GM23338 (cell line): ENCODE measurements around the gene ASIC5. TPM values are rescaled to one million over a fixed set of nuclear protein-coding genes. Genes with fewer than 3 reads are reported as not detected.

Source experiments
- ATAC-seq: fragments of 200-7000 bp; cut with Tn5 transposase; 3 replicates; pipeline ENCODE4 v1.9.1; 2020
- DNase-seq: peaks from one replicate; pipeline ENCODE4 v3.0.0-alpha.2; 2015; ENCODE audit warnings: low spot score
- H2AFZ ChIP-seq: fragments of 200-600 bp; sonication (generic); 2 replicates; pipeline ENCODE4 v1.8.0; 2016; ENCODE audit warnings: antibody characterized with exemption, mild to moderate bottlenecking, moderate library complexity
- H3F3A ChIP-seq: fragments of 200-600 bp; sonication (generic); replicated peaks from 2 replicates; pipeline ENCODE4 v1.8.0; 2017; ENCODE audit warnings: antibody characterized with exemption, mixed run types, low read depth
- H3K27ac ChIP-seq: fragments of 200-600 bp; sonication (generic); 2 replicates; pipeline ENCODE4 v1.6.1; 2016; ENCODE audit warnings: low read depth
- H3K27me3 ChIP-seq: fragments of 200-600 bp; sonication (generic); 2 replicates; pipeline ENCODE4 v1.8.0; 2016; ENCODE audit warnings: mild to moderate bottlenecking, mixed run types, moderate library complexity; ENCODE audit not compliant: insufficient read depth
- H3K36me3 ChIP-seq: fragments of 200-600 bp; sonication (generic); 2 replicates; pipeline ENCODE4 v1.8.0; 2016; ENCODE audit warnings: mild to moderate bottlenecking; ENCODE audit not compliant: insufficient read depth
- H3K4me1 ChIP-seq: fragments of 200-600 bp; sonication (generic); 2 replicates; pipeline ENCODE4 v1.8.0; 2016; ENCODE audit warnings: mild to moderate bottlenecking, moderate library complexity; ENCODE audit not compliant: insufficient read depth
- H3K4me2 ChIP-seq: fragments of 200-600 bp; sonication (generic); 2 replicates; pipeline ENCODE4 v1.7.1; 2017; ENCODE audit warnings: mixed run types
- H3K4me3 ChIP-seq: fragments of 200-600 bp; sonication (generic); 2 replicates; pipeline ENCODE4 v1.6.1; 2016; ENCODE audit warnings: mixed run types
- H3K79me2 ChIP-seq: fragments of 200-600 bp; sonication (generic); replicated peaks from 2 replicates; pipeline ENCODE4 v1.8.0; 2017; ENCODE audit warnings: mild to moderate bottlenecking; ENCODE audit not compliant: insufficient read depth
- H3K9me2 ChIP-seq: fragments of 200-600 bp; sonication (generic); 2 replicates; pipeline ENCODE4 v1.8.0; 2017; ENCODE audit not compliant: insufficient read depth
- H4K20me1 ChIP-seq: fragments of 200-600 bp; sonication (generic); replicated peaks from 2 replicates; pipeline ENCODE4 v1.8.0; 2017; ENCODE audit warnings: mild to moderate bottlenecking; ENCODE audit not compliant: insufficient read depth
- H3K27ac Mint-ChIP-seq: 2 replicates; pipeline ENCODE4 v1.8.0; 2020; ENCODE audit warnings: inconsistent platforms, mild to moderate bottlenecking, moderate library complexity, mixed read lengths
- H3K27me3 Mint-ChIP-seq: 3 replicates; pipeline ENCODE4 v1.8.0; 2022; ENCODE audit warnings: low read depth, mild to moderate bottlenecking, moderate library complexity, mixed read lengths, inconsistent platforms; ENCODE audit not compliant: insufficient read depth, poor library complexity
- H3K36me3 Mint-ChIP-seq: 3 replicates; pipeline ENCODE4 v1.8.0; 2021; ENCODE audit warnings: low read depth, mild to moderate bottlenecking, inconsistent platforms, moderate library complexity, mixed read lengths
- H3K4me1 Mint-ChIP-seq: 3 replicates; pipeline ENCODE4 v1.8.0; 2020; ENCODE audit warnings: mild to moderate bottlenecking, inconsistent platforms, mixed read lengths
- H3K4me3 Mint-ChIP-seq: 3 replicates; pipeline ENCODE4 v1.8.0; 2021; ENCODE audit warnings: moderate library complexity, mild to moderate bottlenecking, inconsistent platforms, mixed read lengths
- H3K9me3 Mint-ChIP-seq: 3 replicates; pipeline ENCODE4 v1.8.0; 2020; ENCODE audit warnings: moderate library complexity, mild to moderate bottlenecking, inconsistent platforms, mixed read lengths
- CREB1 ChIP-seq: fragments of 250-450 bp; sonication (Bioruptor Pico); IDR thresholded peaks from 2 replicates; pipeline ENCODE4 v1.5.0; 2020; ENCODE audit warnings: low read depth, mild to moderate bottlenecking, moderate library complexity
- CTCF ChIP-seq, 2 experiments: fragments of 200-600 bp in 1 of 2; sonication (generic) in 1 of 2; conservative IDR thresholded peaks; 2 replicates each; pipeline versions ENCODE4 v1.5.1 to v1.6.1; 2016 to 2017; ENCODE audit warnings: antibody characterized with exemption in 2 of 2, low read depth in 2 of 2, mild to moderate bottlenecking in 2 of 2, moderate library complexity in 1 of 2
- EZH2phosphoT487 ChIP-seq: fragments of 200-600 bp; sonication (generic); IDR thresholded peaks from one replicate; pipeline ENCODE4 v1.8.1; 2018; ENCODE audit warnings: antibody characterized with exemption; ENCODE audit not compliant: unreplicated experiment
- JUNB ChIP-seq: IDR thresholded peaks from one replicate; pipeline ENCODE4 v1.6.1; 2016; ENCODE audit warnings: antibody characterized with exemption; ENCODE audit not compliant: unreplicated experiment
- NANOG ChIP-seq: IDR thresholded peaks from 2 replicates; pipeline ENCODE4 v1.6.1; 2016; ENCODE audit warnings: antibody characterized with exemption, borderline replicate concordance
- REST ChIP-seq: IDR thresholded peaks from one replicate; pipeline ENCODE4 v1.6.1; 2018; ENCODE audit warnings: antibody characterized with exemption; ENCODE audit not compliant: unreplicated experiment
- ZNF114 ChIP-seq: fragments of 250-450 bp; sonication (Bioruptor Pico); IDR thresholded peaks from 2 replicates; pipeline ENCODE4 v1.5.0; 2020; ENCODE audit warnings: mild to moderate bottlenecking, moderate library complexity
- ZNF331 ChIP-seq: fragments of 250-450 bp; sonication (Bioruptor Pico); IDR thresholded peaks from 2 replicates; pipeline ENCODE4 v1.5.0; 2020; ENCODE audit warnings: low read depth, mild to moderate bottlenecking, moderate library complexity
- polyA plus RNA-seq: library from polyadenylated mRNA; unstranded; fragments of >200 nt; fragmentation: Nextera tagmentation; extraction: Ambion mirVana; gene quantifications from 2 replicates; pipeline ENCODE4 v1.2.1, GENCODE V29; 2016
- total RNA-seq: library from RNA; depleted of rRNA; stranded (reverse); fragments of >200 nt; shearing (Covaris generic); gene quantifications from 2 replicates; pipeline ENCODE4 v1.2.3, GENCODE V29; 2014
- TF ChIP-seq, protein P1 (sequence below): IDR thresholded peaks from 2 replicates; pipeline ENCODE4 v1.6.1; 2016; ENCODE audit warnings: antibody characterized with exemption

The ASIC5 gene
- total and polyA plus RNA-seq, 2 experiments from 2014 or later: not detected

- TF ChIP-seq REST (no peak), NANOG (no peak), CTCF (conservative IDR thresholded peaks at IDR 0.05; ENCODE audit: low read depth in 2 of 2) (no peak), ZNF114 (CRISPR knock-in tag) (no peak), EZH2phosphoT487 (no peak)
These were observed 12.5 kb upstream of the ASIC5 start (continued) for GRCh38 chr4:155878611-155879010.

DNA sequence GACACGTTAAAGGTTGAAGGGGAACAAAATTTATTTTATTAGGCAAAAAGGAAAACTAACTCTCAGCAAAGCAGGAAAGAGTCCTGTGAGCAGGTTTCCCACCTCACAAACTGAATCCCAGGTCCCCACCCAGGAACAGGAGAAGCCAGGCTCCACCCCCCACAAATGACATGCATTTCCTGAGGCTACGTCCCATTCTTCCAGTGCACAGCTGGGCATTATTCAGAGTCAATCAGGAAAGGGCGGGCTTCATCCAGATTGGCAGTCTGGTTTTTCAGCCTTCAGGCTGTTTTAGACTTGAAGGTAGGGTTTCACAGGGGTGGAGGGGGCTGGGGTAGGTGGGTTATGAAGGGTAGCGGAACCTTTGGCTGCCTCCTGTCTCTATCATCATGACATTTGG lies 11.9 kb upstream of the ASIC5 start:
- Histone ChIP-seq H3K9me2 (peaks cover 3% of the 10 kb centered on the region; the same call in 1 of the 2 replicates), H4K20me1 (no peaks in the 10 kb centered on the region), H3K27ac (no peak overlapping the region), H2AFZ (no peak overlapping the region), H3F3A (no peaks in the 10 kb centered on the region), H3K36me3 (peaks cover 12% of the 10 kb centered on the region), H3K79me2 (no peaks in the 10 kb centered on the region), H3K4me1 (no peaks in the 10 kb centered on the region; the same call in 1 of the 2 replicates), H3K4me3 (no peak overlapping the region), H3K27me3 (no peaks in the 10 kb centered on the region), H3K4me2 (no peak overlapping the region)
- H3K36me3 Mint-ChIP-seq: peaks cover 35% of the 10 kb centered on the region
- H3K9me3 Mint-ChIP-seq: peaks cover 59% of the 10 kb centered on the region
- TF ChIP-seq CREB1 (CRISPR knock-in tag): no peak
- peaks cover 8% of the 10 kb centered on the region; the same call in 2 of the 3 replicates for H3K4me1 Mint-ChIP-seq
- ATAC-seq (no peak), DNase-seq (peak; percentile 4)
- H3K27ac Mint-ChIP-seq: no peak overlapping the region
- H3K4me3 Mint-ChIP-seq: no peak overlapping the region
- no peaks in the 10 kb centered on the region for H3K27me3 Mint-ChIP-seq

DNA sequence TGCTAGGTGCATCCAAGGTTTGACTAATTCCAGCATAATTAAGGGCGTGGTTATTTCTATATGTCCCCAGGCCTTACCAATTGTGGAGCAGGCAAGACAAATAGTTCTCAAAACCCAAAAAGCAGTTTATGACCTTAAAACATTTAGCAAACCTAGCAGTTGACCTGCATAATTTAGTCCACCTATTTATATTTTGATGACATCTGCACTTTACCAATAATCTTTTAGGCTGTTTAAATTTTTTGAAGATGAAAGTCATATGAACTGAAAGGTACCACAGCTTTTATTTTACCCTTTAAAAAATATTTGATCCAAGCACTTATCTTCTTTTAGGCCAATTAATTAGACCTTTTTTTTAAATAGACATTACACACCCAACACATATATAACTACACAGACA lies 9.8 kb upstream of the ASIC5 start:
- Mint-ChIP-seq H3K27ac (no peak overlapping the region), H3K4me3 (no peak overlapping the region), H3K4me1 (peaks cover 8% of the 10 kb centered on the region; the same call in 2 of the 3 replicates), H3K9me3 (peaks cover 60% of the 10 kb centered on the region), H3K36me3 (peaks cover 35% of the 10 kb centered on the region), H3K27me3 (no peaks in the 10 kb centered on the region)
- ATAC-seq: no peak
- Histone ChIP-seq H3K27ac (no peak overlapping the region), H3K9me2 (0 out of 2 replicates have a peak, but pooled peaks cover 3% of the 10 kb centered on the region), H2AFZ (no peak overlapping the region), H3K4me3 (no peak overlapping the region), H3K36me3 (peaks cover 12% of the 10 kb centered on the region), H4K20me1 (no peaks in the 10 kb centered on the region), H3K4me2 (no peak overlapping the region), H3K4me1 (no peaks in the 10 kb centered on the region; the same call in 1 of the 2 replicates), H3F3A (no peaks in the 10 kb centered on the region), H3K27me3 (no peaks in the 10 kb centered on the region), H3K79me2 (no peaks in the 10 kb centered on the region)
- DNase-seq: no peak
- TF ChIP-seq, protein P1, sequence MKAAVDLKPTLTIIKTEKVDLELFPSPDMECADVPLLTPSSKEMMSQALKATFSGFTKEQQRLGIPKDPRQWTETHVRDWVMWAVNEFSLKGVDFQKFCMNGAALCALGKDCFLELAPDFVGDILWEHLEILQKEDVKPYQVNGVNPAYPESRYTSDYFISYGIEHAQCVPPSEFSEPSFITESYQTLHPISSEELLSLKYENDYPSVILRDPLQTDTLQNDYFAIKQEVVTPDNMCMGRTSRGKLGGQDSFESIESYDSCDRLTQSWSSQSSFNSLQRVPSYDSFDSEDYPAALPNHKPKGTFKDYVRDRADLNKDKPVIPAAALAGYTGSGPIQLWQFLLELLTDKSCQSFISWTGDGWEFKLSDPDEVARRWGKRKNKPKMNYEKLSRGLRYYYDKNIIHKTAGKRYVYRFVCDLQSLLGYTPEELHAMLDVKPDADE: no peak
- TF ChIP-seq JUNB (no peak), EZH2phosphoT487 (no peak), REST (no peak), ZNF331 (CRISPR knock-in tag) (no peak), NANOG (no peak), CTCF (conservative IDR thresholded peaks at IDR 0.05; ENCODE audit: low read depth in 2 of 2) (no peak)
